Measurements from ENCODE around the gene FAM110D. TPM values are rescaled to one million over a fixed set of nuclear protein-coding genes. Genes with fewer than 3 reads are reported as not detected.

FAM110D gene
- polyA plus RNA-seq, 1 of the 3 experiments (the other 2 are of a cell fraction): 0.64 TPM

- DNase-seq: peak; percentile 99
- 18% methylated on average over 10 of the region's 76 CpGs for WGBS (ENCODE audit: low lambda C conversion rate)
- Histone ChIP-seq H3F3A (replicated peaks; ENCODE audit: insufficient read depth) (peaks cover 12% of the 10 kb centered on the region), H3K4me3 (ENCODE audit: low read depth in 2 of 2, low read length in 1 of 2) (peak within 1 kb of the TSS; percentile 85 to 98), H3K9me2 (no peaks in the 10 kb centered on the region), H3K9me3 (no peaks in the 10 kb centered on the region), H3K4me1 (ENCODE audit: control insufficient read depth in 1 of 2, insufficient read depth in 2 of 2, low read depth in 1 of 2, low read length in 1 of 2) (peaks cover 0 to 18% of the 10 kb centered on the region in 2 experiments; a peak in 2 of 4 replicates), H3K36me3 (replicated peaks in 1 of 2; ENCODE audit: control insufficient read depth in 1 of 2, insufficient read depth in 2 of 2, low read length in 1 of 2) (peaks cover 0 to 2% of the 10 kb centered on the region in 2 experiments), H3K9ac (peak within 1 kb of the TSS; percentile 92), H4K20me1 (ENCODE audit: insufficient read depth) (no peaks in the 10 kb centered on the region), H3K79me2 (ENCODE audit: insufficient read depth) (peaks cover 17% of the 10 kb centered on the region; the same call in 1 of the 2 replicates), H3K4me2 (peak within 1 kb of the TSS; percentile 95), H3K27me3 (ENCODE audit: insufficient read depth) (no peaks in the 10 kb centered on the region), H3K27ac (ENCODE audit: low read depth in 2 of 2, low read length in 1 of 2) (peak within 1 kb of the TSS; percentile 48 to 54; a peak in 3 of 4 replicates), H2AFZ (ENCODE audit: low read depth) (peak within 1 kb of the TSS; percentile 86)
- POLR2A ChIA-PET: interaction anchor here (1.1 to 1.6 kb wide), 2 partner anchors 58 to 64 kb away, joined by 3 read pairs; partner anchors contain the start of genes CEP85 and PDIK1L
- CTCF ChIA-PET: interaction anchor here (0.6 to 2.7 kb wide), 41 partner anchors 9 to 195 kb away, joined by 3 to 28 read pairs (median 4); partner anchors contain the start of genes CEP85, EXTL1 and PAFAH2
- no peak for TF ChIP-seq EP300 (IDR thresholded peaks at IDR 0.05; ENCODE audit: borderline replicate concordance in 1 of 2, low read depth in 1 of 2, low read length in 1 of 2)
- peak; percentile 98 for TF ChIP-seq MAX (IDR thresholded peaks at IDR 0.05; ENCODE audit: low read depth)
- TF ChIP-seq REST (IDR thresholded peaks at IDR 0.05; ENCODE audit: low read depth, low read length): no peak
- TF ChIP-seq TAF1 (IDR thresholded peaks at IDR 0.05; ENCODE audit: borderline replicate concordance, low read depth, low read length): peak; percentile 60; the same call in 1 of the 2 replicates
- TF ChIP-seq MEF2A (IDR thresholded peaks at IDR 0.05; ENCODE audit: borderline replicate concordance, low read depth): no peak
- peak; percentile 47; the same call in 1 of the 2 replicates for TF ChIP-seq RAD21 (IDR thresholded peaks at IDR 0.05; ENCODE audit: low read length)
- TF ChIP-seq ZBTB33 (IDR thresholded peaks at IDR 0.05; ENCODE audit: borderline replicate concordance, low read depth): no peak
- no peak for TF ChIP-seq FOXJ3 (CRISPR knock-in tag; IDR thresholded peaks at IDR 0.05)
- peak; percentile 60 for TF ChIP-seq CHD2 (IDR thresholded peaks at IDR 0.05; ENCODE audit: low read length, partially characterized antibody)
- peak; percentile 77 for TF ChIP-seq GABPA (IDR thresholded peaks at IDR 0.05; ENCODE audit: low read depth)
- TF ChIP-seq RCOR1 (IDR thresholded peaks at IDR 0.05; ENCODE audit: low read length): no peak
- no peak for TF ChIP-seq IRF3 (IDR thresholded peaks at IDR 0.05; ENCODE audit: low read depth, low read length)
- TF ChIP-seq CTCF (IDR thresholded peaks at IDR 0.05): peak; percentile 78
- TF ChIP-seq YY1 (IDR thresholded peaks at IDR 0.05; ENCODE audit: low read depth): no peak
- TF ChIP-seq RXRA (IDR thresholded peaks at IDR 0.05; ENCODE audit: borderline replicate concordance, low read depth): no peak
- peak; percentile 83 for TF ChIP-seq POLR2AphosphoS5 (IDR thresholded peaks at IDR 0.05; ENCODE audit: low read depth, low read length)
- TF ChIP-seq SMC3 (IDR thresholded peaks at IDR 0.05; ENCODE audit: low read depth, low read length): peak; percentile 72
- 0 out of 2 replicates have a peak, but pooled peaks have one; percentile 43 for TF ChIP-seq USF1 (IDR thresholded peaks at IDR 0.05; ENCODE audit: borderline replicate concordance, low read depth)
- no peak for TF ChIP-seq TCF12 (IDR thresholded peaks at IDR 0.05)
- no peak for TF ChIP-seq PBX3 (IDR thresholded peaks at IDR 0.05)
Observed at GRCh38 chr1:26169669-26170471, 11.0 kb downstream of the FAM110D start, which contains the start of gene ZNF593. Gene ZNF593 (plus strand): TSS chr1:26169908. CDS start chr1:26169984, 76 bp downstream.
